HG02588 (cell line): ENCODE data around the gene KDM4B.
"Not testable (repeated sequence)": the region's sequence is repeated elsewhere in the genome, so short reads cannot be mapped to it uniquely, and the experiment has no call there.

Experiments used
- ATAC-seq: cut with Tn5 transposase; IDR thresholded peaks from one replicate; pipeline ENCODE4 v1.9.1; 2021; ENCODE audit warnings: mild to moderate bottlenecking, moderate library complexity; ENCODE audit not compliant: unreplicated experiment

Gene KDM4B

DNA sequence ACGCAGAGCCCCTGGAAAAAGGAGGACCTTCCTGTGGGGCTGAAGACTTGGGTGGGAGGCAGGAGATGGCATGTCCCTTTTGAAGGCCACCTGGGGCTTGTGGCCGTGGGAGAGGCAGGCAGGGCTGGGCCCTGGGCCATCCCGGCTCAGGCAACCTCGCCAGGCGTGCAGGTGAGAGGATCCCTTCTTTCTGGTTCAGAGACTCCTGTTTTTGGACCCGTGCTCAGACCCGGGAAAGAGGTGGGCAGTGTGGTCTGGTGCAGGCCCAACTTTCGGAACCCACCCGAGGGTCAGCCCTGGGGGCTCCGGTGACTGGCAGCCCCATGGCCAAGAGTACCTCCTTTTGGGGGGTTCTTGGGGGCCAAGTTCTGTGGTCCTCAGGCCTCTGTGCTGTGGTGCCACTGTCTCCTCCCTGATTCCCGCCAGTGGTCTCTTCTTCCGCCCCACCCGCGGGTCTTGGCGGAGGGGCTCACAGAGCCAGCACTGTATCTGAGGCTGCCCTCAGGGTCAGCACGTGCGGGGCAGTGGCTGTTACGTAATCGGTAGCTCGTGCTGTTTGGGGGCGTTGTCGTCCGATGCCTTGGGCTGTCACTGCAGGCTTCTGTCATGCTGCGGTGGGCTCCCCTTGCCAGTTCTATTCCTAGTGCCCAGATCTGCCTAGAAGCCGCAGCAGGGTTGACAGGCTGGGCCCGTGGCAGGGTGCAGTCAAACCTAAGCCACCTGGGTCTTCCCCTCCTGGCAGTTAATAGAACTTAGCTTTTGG lies 42.7 kb downstream of the KDM4B start:
- no peak for ATAC-seq

DNA sequence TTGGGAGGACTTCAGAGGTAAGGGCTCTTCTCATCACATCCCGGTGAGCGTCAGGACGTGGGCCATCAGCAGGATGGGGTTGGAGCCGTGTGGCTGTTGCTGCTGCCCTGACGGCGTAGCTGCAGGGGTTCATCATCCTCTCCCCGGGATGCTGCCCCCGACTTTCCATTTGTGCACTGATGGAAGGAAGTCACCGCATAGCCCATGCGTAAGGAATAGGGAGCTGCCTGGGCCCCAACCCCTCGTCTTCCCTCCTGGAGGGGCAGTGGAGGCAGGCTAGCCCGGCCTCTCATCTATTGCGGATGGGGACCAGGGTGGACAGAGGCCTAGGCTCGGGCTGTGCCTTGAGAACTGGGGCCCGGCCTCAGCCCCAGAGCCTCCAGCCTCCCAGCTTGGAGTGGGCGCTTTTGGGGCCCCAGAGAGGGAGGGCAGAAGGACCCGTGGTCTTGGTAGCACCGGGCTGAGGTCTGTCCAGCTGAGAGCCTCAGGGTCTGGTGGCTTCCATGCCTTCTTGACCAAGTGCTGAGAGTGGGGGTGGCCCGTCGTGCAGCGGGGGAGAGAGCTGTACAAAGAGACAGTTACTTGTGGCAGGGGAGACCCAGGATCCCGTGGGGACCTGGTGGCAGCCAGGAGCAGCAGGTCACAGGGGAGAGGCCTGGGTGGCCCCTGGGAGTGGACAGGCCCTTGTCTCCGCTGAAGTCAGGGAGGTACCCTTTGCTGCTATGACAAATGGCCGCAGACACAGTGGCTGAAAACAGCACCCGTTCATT lies 44.0 kb downstream of the KDM4B start:
- ATAC-seq: no peak

DNA sequence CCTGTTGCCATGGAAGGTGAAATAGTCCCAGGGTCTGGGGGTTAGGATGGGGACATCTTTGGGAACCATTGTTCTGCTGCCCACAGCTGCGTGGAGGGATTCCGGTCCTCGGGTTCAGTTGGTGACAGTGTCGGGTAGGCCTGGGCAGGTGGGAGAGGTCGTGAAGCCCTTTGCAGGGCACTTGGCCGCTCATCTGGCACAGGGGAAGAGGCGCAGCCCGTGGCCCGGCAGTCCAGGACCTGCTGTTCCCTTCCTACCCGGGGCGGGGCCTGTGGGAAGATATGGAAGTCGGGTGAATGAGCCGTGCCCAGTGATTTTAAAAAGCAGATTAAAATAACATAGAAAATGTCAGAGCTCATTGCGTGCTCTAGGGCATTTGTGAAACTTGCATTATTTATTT lies 44.8 kb downstream of the KDM4B start:
- no peak for ATAC-seq

DNA sequence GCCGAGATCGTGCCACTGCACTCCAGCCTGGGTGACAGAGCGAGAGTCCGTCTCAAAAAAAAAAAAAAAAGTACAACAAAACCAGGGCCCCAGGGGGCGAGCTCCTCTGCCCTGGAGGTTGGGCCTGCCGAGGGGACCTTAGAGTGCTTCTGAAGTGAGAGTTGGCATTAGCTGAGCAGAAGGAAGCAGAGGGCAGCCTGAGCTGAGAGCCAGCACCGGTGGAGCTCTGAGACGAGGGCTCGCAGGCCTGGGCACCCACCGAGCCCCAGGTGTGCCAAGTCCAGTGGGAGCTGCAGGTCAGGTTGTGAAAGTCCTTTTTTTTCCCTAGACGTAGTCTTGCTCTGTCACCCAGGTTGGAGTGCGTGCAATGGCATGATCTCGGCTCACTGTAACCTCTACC lies 46.0 kb downstream of the KDM4B start:
- ATAC-seq: no peak

DNA sequence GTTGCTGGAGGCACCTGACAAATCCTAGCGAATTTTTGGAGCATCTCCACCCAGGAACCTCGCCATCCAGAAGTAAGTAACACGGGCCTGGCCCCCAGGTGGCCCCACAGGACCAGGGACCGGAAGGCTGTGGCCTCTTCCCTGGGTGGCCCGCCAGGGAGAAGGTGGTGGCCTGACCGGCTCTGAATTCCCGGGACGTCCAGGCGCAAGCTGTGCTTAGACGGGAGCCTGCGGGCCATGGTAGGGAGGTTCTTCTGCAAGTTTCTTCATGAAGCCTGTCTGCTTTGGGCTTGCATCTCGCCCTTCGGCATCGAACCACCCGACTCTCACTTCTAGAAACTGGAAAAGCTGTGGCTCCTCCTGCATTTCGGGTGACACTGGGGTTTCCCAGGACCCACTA lies 47.4 kb downstream of the KDM4B start:
- ATAC-seq: no peak

DNA sequence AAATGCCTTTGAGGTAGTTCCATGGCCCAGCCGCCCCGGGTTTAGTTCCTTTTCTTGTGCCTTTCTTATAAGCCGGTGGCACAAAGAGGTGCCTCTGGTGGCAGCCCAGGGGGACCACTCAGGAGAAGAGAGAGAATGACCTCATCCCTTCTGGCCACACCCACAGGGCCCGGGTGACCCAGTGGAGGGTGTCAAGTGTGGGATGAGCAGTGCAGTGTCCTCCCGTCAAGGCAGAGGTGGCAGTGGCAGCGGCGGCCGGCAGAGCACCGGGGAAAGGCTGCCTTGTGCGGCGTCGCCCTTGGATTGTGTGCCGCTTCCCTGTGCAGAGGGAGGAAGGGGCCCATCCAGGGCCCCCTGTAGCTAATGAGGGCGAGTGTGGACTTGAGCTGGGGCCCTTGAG lies 47.9 kb downstream of the KDM4B start:
- ATAC-seq: no peak

DNA sequence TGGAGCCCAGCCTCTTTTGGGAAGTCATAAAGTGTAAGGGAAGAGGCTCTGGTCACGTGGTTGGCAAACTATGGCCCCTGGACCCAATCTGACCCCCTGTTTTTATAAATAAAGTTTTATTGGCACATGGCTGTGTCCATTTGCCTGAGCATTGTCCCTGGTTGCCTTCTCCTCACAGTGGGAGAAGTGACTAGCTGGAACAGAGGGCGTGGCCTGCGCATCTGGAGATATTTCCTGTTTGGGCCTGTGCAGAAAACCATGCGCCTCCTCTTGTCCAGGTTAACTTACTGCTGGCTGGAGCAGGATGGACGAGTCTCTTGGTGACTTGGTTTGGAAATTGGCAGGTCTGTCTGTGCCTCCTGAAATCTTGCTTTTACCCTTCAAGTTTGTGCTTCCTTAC lies 48.3 kb downstream of the KDM4B start:
- ATAC-seq: no peak

DNA sequence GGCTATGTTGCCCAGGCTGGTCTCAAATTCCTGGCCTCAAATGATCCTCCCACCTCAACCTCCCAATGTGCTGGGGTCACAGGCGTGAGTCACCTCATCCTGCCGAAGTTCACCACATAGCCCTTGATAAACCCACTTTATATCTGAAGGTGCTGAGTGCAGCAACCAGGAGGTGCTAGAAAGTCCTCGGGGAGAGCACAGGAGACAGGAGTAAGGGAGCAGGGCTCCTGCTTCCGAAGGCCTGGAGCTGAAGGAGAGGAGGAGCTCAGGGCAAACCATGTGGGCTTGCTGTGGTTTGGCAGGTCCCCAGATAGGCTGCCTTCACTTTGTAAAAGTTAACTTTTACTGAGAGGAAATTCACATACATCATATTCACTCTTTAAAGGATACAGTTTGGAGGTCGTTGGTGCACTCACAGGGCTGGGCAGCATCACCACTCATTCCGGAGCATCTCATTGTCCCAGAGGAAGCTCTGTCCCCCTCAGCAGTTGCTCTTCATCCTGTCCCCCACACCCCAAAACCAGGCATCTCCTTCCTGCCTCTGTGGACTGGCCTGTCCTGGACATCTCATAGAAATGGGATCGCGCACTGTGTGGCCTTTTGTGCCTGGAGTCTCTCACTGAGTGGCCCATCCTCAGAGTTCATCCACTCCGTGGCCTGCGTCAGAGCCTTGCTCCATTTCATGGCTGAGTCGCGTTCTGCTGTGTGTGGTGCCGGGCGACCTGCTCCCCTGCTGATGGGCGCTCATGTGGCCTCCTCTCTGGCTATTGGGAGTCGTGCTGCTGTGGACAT lies 49.5 kb downstream of the KDM4B start:
- no peak for ATAC-seq

DNA sequence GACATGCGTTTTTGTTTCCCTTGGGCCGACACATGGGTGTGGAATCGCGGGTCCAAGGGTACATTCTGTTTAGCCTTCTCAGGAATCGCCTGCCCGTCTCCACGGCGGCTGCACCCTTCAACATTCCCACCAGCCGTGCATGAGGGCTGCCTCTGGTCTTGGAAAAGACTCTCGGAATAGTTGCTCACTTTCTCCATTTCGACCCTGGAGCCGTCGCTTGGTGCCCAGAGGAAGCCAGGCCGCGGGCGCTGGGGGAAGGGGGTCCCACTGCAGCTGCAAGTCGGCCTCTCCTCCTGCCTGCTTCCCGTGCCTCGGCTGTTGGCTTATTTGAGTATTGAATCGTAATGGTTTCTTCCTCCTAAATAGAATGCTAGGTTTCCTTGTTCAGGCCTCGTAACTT lies 51.5 kb downstream of the KDM4B start:
- ATAC-seq: no peak

DNA sequence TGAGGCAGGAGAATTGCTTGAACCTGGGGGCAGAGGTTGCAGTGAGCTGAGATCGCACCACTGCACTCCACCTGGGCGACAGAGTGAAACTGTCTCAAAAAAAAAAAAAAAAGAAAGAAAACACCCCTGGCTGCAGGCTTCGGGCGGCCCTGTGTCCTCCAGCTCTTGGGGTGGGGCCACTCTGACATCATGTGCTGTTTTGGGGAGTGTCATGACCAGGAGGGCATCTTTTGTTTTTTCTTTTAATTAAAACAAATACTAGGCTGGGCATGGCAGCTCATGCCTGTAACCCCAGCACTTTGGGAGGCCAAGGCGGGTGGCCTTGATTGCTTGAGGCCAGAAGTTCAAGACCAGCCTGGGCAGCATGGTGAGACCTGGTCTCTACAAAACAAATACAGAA lies 52.1 kb downstream of the KDM4B start:
- no peak for ATAC-seq

DNA sequence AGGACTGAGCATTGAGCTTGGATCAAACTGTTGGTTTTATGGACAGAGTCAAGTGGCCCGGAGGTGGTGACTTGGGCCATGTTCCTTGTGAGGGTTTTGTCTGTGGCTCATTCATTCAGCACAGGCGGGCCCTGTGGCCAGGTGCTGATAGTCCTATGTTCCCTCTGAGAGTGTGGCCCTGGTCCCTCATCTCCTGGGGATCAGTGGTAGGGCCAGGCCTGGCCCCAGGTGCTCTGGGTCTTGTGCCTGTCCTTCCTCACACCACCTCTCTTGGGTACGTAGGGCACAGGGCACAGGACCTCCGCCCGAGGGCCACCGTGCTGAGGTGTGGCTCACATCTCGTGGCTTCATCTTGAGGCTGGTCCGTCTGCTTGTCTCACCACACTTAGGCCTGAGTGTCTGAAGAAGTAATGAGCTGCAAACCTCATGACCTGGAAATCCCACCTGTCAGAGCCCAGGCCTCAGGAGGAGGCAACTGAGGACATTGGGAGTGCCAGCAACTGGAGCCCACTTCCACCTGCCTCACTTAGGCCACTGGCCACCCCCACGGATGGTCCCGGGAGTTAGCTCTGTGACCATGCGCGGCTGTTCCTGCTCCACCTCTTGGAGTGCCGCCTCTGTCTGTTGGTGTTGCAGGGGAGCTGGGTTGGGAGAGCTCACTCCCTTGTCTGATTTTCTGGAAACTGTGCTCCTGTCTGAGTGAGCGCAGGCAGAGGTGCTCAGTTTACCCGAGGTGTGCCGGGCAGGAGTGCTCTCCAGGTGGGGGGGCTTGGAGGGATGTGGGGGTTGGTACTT lies 53.4 kb downstream of the KDM4B start:
- no peak for ATAC-seq

DNA sequence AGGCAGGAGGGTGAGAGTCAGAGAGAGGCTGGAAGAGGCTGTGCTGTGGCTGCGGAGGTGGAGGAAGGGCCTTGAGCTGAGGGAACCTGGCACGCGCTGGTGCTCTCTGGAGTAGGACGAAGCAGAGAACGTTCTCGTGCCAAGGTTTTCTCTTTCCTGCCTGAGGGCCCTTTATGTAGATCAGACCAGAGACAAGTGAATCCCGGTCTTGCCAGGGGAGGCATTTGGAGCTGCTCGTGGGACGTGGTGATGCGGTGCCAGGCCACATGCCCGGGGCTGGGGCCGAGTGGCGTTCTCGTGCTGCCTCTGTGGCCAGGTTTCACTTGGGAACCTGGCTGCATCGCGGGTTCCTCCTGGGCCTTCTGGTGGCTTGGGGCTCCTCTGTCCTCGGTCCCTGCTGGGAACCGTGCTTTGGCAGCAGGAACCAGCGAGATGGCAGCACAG lies 54.2 kb downstream of the KDM4B start:
- ATAC-seq: no peak

DNA sequence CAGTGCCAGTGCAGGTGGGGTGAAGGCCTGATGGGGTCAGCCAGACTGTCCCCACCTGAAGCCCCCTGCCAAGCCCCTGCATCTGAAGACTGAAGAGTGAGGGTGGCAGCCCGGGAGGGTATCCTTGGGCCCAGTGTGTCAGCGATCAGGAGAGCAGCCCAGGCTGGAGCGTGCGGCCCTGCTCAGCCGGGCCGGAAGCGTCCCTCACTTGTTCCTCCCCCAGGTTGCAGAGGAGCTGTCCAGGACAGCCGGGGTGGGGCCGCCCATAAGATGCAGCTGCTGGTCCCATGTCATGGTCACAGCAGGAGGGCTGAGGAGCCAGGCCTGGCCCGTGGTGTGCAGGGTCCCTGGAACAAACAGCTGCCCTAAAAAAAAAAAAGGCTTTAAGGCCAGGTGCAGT lies 55.4 kb downstream of the KDM4B start:
- no peak for ATAC-seq

DNA sequence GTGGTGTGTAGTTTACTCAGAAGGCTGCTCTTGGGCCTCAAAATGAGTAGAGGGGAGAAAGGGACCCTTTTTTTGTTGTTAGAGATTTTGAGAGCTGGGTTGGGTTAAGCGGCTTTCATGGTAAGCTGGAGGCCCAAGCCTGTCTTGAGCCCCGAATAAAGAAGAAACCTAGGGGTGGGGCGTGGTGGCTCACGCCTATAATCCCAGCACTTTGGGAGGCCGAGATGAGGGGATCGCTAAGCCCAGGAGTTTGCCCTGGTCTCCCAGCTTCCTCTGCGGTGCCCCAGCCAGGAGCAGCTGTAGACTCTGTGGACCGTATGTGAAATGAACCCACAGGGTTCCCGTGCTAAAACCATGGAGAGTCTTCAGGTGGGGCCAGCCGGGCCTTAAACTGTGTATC lies 56.1 kb downstream of the KDM4B start:
- no peak for ATAC-seq

DNA sequence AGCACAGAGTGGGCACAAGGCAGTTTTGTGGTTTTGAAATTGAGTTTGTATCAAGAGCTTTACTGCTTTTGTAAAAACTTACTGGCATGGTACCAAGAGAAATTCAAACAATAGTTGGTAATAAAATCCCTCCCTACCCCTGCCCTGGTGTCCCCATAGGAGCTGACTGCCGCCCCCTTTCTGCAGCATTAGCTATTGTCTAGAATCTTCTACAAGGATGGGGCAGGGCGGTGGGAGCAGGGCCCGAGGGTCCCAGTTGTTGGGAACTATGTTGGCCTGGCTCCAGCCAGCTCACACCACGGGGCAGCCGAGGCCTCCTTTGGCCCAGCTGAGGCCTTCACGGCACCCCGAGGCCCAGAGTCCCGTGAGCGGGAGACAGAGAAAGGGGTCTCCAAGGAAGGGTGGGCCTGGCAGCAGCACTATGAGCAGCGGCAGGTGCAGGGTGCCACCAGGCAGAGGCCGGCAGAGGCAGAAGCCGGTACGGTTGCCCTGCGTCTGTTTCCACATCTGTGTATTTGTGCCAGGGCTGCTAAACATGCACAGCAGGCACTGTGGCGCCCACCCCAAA lies 57.9 kb downstream of the KDM4B start:
- ATAC-seq: no peak

DNA sequence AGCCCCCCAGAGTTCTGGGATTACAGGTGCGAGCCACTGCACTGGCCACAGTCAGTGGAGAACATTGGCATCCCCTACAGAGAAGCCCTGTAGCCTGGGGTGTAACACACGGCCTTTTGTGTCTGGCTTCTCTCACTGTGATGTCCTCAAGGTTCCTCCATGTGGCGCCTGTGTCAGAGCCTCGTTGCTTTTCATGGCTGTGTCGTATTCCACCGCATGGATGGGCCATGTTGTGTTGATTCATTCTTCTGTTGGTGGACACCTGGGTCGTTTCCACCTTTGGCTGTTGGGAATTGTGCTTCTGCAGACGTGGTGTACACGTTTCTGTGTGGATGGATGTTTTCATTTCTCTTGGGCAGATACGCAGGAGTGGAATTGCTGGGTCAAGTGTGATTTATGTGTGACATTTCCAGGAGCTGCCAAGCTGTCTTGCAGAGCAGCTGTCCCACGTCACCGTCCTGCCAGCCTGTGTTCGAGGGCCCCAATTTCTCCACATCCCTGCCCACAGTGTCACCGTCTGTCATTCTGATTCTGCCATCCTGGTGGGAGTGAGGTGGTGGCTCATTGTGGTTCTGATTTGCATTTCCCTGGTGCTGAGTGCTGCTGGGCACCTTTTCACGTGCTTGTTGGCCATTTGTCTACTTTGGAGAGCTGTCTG lies 59.4 kb downstream of the KDM4B start:
- no peak for ATAC-seq

DNA sequence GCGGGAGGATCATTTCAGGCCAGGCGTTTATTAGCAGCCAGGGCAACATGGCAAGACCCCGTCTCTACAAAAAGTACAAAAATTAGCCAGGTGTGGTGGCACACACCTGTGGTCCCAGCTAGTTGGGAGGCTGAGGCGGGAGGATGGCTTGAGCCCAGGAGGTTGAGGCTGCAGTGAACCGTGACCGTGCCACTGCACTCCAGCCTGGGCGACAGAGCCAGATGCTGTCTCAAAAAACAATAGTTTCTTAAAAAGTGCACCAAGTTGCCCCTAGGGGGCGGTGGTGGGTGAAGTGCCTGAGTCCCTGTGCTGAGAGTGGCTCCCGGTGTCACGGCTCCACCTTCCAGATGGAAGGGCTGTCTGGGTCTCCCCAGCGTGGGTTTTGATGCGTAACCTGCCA lies 60.7 kb downstream of the KDM4B start:
- ATAC-seq: not testable (repeated sequence)

DNA sequence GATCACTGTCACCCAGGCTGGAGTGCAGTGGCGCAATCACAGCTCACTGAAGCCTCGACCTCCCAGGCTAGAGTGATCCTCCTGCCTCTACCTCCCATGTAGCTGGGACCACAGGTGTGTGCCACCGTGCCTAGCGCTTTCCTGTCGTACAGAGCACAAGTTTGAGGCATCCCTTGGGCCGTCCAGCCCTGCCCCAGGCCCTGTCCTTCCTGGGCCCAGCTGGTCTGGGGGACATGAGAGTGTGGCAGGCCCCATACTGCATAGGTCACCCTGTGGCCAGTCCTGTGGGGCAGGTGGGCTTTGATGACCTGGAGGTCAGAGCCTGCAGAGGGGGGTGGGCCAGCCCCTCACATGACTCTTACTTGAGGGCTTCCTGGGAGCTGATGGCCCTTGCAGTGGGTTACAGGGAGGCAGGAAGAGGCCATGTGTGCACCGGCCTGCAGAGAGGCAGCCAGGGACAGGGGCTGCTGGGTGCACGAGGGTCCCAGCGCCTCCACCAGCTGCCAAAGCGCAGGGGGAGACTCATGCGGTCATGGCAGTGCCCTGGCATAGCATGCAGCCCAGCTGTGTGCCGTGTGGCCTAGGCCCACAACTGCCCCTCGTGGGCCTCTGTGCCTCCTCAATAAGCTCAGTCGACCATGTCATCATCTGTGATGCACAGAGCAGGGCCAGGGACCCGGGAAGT lies 61.4 kb downstream of the KDM4B start:
- ATAC-seq: no peak

DNA sequence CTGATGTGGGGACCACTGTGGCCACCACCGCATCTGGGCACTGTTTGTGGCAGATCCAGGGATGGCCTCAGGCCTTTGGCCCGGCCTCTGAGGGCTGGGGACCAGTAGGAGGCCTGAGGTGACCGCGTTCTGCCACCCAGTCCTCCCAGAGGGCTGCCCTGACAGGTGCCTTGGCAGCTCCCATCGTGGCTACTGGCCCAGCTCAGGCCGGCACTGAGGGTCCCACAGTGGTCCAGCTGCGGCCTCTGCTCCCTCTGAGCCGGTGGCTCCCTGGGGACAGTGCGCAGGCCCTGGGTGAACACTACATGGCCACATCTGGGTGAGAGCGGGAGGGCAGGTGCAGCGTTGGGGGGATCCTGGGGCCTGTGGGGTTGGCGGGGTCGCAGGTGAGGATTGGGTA lies 61.9 kb downstream of the KDM4B start:
- no peak for ATAC-seq
